HG02759 (cell line): ENCODE data around the gene ZNF467.

Source experiments
- ATAC-seq: cut with Tn5 transposase; IDR thresholded peaks from one replicate; pipeline ENCODE4 v1.9.1; 2021; ENCODE audit warnings: mild to moderate bottlenecking, moderate library complexity; ENCODE audit not compliant: unreplicated experiment

ZNF467 gene, protein sequence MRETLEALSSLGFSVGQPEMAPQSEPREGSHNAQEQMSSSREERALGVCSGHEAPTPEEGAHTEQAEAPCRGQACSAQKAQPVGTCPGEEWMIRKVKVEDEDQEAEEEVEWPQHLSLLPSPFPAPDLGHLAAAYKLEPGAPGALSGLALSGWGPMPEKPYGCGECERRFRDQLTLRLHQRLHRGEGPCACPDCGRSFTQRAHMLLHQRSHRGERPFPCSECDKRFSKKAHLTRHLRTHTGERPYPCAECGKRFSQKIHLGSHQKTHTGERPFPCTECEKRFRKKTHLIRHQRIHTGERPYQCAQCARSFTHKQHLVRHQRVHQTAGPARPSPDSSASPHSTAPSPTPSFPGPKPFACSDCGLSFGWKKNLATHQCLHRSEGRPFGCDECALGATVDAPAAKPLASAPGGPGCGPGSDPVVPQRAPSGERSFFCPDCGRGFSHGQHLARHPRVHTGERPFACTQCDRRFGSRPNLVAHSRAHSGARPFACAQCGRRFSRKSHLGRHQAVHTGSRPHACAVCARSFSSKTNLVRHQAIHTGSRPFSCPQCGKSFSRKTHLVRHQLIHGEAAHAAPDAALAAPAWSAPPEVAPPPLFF

DNA sequence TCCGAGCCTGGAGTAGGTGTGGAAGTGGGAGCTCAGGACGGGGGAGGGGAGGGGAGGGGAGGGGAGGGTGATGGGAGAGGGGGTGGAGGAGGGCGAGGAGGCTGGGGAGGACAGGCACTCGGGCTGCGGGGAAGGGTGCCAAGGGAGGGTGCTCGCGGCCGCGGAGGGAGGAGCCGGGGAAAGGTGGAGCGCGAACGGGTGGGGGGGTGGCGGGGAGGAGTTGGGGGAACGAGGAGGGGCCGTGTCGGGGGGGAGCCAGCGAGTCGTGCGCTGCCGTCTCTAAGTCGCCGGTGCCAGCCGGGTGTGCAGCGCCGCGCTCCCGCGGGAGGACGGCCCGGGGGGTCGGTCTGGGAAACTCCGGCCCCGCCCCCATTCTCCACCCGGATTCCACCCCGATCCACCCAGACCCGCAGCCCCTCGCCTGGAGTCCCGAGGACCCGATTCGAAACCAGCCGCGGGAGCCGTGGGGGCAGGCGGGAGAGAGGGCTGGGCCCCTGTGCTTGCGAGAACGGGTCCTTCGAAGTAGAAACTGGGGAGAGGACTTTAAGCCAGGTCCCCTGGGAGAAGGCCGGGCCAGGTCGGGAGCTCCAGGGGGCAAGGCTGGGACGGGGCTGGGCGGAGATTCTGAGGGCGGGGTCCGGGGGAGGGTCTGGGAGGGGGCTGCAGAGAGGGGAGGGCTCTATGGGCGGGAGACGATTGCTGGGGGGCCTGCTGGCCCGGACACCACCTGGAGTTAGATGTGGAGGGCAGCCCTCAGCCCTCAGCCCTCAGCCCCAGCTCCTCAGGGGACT lies at the start of gene ZNF467:
ZNF467 (minus strand) TSS at position 143 of the 791 bp plus-strand sequence. CDS start 2,556 bp downstream, outside the sequence.
- no peak for ATAC-seq

DNA sequence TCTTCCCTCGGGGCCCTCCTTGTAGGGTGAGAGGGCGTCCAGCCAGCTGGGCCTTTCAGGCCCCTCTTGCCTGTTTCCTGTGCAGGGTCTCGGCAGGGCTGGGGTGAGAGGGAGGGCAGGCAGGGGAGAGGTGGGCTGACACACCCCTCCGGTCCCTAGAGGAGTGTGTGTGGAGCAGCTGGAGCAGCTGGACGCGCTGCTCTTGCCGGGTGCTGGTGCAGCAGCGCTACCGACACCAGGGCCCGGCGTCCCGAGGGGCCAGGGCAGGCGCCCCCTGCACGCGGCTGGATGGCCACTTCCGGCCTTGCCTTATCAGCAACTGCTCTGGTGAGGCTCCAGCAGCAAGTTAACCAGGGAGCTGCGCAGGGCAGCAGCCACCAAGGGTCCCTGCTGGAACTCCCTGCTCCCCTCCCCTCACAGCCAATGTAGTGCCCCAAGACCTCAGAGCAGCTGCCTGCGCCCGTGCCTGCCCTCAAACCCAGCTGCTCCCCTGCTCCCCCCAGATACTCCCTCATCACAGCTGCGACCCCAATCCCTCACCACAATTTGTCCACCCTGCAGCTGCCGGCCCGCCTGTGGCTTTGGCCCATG lies 49.1 kb upstream of the ZNF467 start:
- ATAC-seq = no peak

DNA sequence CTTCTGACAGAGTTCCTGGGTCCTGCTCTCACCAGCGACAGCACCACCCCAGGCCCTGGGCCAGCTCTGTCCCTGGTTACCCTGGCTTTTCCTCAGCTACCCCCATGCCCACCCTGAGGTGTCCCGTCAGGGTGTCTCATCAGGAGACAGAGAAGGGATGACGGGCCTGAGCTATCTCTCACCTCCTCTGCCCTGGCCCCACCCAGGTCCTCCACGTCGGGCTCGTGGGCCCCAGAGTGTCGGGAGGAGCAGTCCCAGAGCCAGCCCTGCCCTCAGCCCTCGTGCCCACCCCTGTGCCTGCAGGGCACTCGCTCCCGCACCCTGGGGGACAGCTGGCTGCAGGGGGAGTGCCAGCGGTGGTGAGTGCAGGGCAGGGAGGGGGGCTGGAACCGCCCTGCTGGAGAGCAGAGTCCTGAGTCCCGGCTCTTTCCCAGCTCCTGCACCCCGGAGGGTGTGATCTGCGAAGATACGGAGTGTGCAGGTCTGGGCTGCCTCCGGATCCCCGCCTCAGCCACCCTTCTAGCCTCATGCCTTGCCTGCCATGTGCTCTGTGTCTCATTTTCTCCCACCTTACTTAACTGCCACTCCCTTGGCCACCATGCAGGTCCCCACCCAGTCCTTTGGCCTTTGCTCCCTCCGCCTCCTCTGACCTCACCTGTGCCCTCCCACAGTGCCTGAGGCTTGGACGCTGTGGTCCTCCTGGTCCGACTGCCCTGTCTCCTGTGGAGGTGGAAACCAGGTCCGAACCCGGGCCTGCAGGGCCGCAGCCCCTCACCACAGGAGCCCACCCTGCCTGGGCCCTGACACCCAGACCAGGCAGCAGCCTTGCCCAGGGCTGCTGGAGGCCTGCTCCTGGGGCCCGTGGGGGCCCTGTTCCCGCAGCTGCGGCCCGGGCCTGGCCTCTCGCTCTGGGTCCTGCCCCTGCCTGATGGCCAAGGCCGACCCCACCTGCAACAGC lies 48.1 kb upstream of the ZNF467 start:
- ATAC-seq = no peak

DNA sequence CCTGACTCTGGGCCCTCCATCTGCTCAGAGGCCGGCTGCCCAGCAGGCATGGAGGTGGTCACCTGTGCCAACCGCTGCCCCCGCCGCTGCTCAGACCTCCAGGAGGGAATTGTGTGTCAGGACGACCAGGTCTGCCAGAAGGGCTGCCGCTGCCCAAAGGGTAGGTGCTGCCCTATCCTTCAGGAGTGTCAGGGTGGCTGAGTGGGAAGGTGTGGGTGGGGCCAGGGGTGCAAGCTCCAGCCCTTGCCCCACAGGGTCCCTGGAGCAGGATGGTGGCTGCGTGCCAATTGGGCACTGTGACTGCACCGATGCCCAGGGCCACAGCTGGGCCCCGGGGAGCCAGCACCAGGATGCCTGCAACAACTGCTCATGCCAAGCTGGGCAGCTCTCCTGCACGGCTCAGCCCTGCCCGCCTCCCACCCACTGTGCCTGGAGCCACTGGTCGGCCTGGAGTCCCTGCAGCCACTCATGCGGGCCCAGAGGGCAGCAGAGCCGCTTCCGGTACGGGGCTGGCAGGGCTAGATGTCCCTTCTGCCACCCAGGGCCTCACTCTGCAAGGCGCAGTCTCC lies 47.3 kb upstream of the ZNF467 start:
- no peak for ATAC-seq

DNA sequence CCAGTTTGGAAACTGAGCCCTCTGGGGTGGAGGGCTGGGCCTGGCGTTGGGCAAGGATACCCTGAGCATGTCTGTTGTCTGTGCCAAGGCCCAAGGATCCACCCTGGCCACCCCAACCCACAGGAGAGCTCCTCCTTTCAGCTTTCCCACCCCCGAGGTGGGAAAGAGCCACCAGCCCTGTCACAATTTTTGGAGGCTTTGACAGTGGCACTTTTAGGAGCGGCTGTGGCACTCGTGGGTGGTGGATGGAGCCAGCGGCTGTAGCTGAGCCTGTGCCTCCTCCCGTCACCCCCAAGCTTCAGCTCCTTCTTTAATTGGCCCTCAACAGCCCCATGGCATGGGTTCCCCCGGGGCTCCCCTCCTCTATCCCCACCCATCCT lies 46.6 kb upstream of the ZNF467 start:
- ATAC-seq = no peak

DNA sequence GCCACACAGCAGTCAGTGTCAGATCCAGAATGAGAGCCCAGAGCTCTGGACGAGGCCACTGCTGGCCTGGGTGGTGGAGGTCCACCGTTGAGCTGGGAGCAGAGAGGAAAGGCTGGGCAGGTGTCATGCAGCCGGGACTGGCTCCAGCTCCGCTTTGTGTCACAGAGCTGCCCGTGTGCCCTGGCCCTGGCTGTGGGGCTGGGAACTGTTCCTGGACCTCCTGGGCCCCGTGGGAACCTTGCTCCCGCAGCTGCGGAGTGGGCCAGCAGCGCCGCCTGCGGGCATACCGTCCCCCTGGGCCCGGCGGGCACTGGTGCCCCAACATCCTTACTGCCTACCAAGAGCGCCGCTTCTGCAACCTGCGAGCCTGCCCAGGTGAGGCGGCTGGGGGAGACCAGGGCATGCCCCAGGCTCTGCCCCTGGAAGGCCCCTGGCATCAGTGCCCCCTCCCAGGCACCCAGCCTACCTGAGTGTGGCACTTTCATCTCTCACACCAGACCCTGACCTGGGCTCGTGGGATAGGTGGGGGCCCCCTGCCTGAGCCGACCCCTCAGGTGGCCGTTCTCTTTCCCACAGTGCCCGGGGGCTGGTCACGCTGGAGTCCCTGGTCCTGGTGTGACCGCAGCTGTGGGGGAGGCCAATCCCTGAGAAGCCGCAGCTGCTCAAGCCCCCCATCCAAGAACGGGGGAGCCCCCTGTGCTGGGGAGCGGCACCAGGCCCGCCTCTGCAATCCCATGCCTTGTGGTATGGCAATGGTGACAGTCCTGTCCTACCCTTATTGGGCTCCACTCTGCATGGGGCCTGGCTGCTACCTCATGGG lies 46.0 kb upstream of the ZNF467 start:
- no peak for ATAC-seq

DNA sequence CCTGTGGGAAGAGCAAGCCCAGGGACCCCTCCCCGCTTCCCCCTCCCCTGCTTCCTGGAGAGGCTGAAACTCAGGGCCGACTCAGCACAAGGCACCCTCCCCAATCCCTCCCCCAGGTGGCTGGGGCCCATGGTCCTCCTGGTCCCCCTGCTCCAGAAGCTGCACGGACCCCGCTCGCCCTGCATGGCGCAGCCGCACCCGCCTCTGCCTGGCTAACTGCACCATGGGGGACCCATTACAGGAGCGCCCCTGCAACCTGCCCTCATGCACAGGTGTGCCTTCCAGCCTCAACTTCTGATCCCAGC lies 45.1 kb upstream of the ZNF467 start:
- ATAC-seq = no peak

DNA sequence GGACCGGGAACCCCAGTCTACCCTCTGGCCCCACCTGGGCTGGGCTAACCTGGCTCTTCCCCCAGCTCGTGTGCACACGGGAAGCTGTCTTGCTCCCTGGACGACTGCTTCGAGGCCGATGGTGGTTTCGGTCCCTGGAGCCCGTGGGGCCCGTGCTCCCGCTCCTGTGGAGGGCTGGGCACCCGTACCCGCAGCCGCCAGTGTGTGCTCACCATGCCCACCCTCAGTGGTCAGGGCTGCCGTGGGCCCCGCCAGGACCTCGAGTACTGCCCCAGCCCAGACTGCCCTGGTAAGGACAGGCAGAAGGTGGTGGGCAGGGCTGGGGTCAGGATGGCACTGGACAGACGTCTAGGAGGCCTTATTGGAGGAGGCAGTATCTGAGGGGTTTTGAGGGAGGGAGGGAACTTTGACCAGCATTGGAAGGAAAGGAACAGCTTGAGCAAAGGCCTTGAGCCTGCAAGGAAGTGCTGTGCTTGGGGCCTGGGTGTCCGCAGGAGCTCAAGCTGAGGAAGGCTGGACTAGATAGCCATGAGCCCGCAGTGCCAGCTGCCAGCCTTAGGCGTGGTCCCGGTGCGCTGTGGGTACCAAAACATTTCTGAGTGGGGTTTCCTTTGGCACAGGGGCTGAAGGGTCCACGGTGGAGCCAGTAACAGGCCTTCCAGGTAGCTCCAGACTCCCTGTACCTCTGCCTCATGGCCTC lies 44.6 kb upstream of the ZNF467 start:
- no peak for ATAC-seq

DNA sequence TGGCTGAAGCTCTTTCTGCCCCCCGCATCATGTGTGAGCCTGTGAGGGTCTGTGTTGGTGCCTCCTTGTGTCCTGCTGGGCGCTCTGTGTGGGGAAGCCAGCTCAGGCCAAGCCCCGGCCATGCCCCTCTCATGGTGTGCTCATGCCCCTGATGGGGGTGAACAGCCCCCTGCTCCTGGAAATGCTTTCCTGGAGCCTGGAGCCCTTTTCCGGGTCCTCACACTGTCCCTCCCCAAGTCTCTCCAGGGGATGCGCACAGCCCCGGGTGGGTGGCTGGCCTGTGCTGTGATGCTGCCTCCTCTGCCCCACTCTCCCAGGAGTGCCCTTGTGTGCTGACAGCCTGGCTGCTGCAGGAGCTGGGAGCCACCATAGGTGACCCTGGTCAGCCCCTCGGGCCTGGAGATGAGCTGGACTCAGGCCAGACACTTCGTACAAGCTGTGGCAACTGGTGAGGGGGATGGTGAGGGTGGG lies 43.9 kb upstream of the ZNF467 start:
- ATAC-seq = no peak

DNA sequence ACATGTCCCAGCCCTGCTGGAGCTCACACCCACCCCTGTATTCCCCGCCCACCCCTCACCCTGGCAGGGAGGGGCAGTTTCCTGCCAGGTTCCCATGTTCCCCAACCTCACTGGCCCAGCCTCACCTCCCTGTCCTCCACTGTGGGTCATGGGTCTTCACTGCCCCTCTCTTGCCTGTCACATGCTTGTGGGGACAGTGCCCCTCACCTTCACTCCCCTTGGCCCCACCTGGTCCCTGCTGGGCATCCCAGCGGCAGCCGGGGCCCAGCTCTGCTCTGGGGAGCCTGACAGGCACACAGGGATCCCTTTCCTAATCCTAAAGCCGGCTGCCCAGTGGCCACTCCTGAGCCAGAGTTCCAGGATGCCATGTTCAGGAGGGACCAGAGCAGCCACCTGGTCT lies 43.4 kb upstream of the ZNF467 start:
- ATAC-seq = no peak

DNA sequence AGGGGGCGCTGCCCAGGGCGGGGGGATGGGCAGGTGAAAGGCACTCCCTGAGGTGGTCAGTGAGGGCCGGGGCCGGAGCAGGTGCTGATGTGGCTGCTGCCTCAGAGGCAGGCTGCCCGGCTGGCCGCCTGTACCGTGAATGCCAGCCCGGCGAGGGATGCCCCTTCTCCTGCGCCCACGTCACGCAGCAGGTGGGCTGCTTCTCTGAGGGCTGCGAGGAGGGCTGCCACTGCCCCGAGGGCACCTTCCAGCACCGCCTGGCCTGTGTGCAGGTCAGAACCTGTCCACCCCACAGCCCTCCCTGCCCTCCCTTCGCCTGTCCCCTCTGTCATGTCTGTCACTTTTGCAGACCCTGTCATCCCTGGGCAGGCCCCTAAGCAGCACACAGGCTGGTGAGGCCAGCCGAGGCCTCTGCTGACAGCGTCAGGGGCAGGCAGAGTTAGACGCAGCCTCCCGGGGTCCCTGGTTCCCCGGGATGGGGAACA lies 42.9 kb upstream of the ZNF467 start:
- no peak for ATAC-seq

DNA sequence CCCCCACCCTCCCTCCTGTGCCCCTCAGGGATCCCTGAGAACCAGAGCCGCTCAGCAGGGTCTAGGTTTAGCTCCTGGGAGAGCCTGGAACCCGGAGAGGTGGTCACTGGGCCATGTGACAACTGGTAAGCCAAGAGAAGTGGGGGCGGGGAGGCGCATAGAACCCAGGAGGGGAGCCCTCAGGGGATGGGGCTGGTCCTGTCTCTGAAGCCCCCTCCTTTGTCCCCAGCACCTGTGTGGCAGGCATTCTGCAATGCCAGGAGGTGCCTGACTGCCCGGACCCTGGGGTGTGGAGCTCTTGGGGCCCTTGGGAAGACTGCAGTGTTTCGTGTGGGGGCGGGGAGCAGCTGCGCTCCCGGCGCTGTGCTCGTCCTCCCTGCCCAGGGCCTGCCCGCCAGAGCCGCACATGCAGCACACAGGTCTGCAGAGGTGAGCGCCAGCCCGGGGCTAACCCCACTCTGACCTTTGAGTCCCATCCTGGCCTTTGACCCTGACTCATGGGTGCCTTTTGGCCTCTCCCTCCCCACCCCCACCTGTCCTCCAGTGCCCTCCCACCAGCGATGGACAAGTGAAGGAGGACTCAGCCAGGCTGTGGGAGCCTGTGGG lies 42.4 kb upstream of the ZNF467 start:
- no peak for ATAC-seq

DNA sequence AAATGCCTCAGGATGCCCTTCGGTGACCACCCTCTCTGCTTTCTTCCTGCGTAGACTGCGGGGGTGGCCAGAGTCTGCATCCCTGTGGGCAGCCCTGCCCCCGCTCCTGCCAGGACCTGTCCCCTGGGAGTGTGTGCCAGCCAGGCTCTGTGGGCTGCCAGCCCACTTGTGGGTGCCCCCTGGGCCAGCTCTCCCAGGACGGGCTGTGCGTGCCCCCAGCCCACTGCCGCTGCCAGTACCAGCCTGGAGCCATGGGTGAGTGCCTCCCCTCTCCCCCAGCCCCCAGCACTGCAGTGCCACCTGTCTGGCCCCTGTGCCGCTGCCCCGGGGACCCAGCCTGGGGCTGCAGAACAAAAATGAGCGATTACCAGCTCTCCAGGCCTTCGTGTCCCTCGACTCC lies 41.7 kb upstream of the ZNF467 start:
- no peak for ATAC-seq

DNA sequence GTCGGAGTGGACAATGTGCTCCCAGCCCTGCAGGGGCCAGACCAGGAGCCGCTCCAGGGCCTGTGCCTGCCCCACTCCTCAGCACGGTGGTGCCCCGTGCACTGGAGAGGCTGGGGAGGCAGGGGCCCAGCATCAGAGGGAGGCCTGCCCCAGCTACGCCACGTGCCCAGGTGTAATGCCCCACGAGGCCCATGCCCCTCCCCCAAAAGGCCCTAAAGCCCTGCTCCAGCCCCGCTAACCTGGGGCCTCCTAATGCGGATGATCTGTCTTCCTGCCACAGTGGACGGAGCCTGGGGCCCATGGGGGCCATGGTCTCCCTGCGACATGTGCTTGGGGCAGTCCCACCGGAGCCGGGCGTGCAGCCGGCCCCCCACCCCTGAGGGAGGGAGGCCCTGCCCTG lies 41.1 kb upstream of the ZNF467 start:
- no peak for ATAC-seq

DNA sequence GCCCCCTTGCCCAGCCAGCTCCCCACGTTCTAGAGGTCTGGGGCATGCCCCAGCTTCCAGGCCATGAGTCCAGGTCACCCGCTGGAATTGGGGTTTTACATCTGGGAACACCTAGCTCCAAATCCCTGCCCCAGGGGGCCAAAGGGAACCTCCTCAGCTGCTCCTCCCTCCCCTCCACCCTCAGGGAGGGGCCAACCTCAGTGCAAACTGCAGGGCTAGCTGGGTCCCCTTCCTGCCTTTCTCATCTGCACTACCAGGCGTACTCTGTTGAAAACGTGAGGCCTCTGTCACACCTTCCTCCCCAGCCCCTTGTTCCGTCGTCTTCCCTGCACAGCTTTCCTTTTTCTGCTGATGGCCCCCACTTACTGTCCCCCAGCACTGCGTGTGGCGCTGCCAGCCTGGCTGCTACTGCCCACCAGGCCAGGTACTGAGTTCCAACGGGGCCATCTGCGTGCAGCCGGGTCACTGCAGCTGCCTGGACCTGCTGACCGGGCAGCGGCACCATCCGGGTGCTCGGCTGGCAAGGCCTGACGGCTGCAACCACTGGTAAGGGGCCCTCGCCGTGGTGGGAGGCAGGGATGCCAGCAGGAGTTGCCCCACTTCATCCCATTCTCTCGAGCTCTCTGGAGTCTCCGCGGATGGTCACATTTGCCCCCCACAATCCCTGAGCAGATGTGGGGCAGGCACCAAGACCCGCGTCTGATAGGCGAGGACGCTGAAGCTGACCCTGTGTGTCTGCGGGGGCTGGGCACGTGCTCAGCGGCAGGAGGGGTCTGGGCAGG lies 40.1 kb upstream of the ZNF467 start:
- ATAC-seq = no peak

DNA sequence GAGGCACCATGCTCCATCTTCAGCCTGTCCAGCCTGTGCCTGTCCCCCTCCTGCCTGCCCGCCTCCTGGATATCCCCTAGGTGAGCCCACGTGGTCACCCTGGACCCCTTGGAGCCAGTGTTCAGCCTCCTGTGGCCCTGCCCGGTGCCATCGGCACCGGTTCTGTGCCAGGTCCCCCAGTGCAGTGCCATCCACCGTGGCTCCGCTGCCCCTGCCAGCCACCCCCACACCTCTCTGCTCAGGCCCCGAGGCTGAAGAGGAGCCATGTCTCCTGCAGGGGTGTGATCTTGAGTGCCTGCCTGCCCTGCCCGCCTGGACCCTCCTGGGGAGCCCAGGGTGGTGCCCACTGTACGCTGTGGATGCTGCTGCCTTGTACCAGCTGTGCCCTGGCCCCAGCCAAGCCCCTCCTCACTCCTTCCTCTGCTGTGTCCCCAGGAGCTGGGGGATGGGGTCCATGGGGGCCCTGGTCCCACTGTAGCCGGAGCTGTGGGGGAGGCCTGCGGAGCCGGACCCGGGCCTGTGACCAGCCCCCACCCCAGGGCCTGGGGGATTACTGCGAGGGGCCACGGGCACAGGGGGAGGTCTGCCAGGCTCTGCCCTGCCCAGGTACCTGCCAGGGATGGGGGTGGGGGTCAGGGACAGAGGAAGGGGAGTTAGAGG lies 38.6 kb upstream of the ZNF467 start:
- no peak for ATAC-seq

DNA sequence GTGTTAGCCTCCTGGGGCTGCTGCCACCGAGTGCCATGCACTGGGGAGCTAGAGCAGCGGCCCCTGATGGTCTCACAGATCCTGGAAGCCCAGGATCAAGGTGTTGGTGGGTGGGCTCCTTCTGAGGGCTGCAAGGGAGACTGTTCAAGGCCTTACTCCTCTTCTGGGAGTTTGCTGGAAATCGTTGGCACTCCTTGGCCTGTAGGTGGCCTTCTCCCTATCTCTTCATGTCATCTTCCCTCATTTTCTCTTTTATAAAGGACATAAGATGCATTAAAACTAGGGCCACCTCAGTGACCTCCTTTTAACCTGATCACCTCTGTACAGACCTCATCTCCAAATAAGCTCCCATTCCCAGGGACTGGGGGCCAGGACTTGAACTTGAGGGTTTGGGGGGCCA lies 37.8 kb upstream of the ZNF467 start:
- ATAC-seq = no peak
